Gastroesophageal sphincter (tissue), 4 donors: ENCODE measurements around the gene LIPE. TPM values are rescaled to one million over a fixed set of nuclear protein-coding genes. Genes with fewer than 3 reads are reported as not detected.

Experiments
- ATAC-seq: fragments of 150-250 bp; one replicate; pipeline ENCODE4 v1.9.1; 2016; ENCODE audit warnings: mild to moderate bottlenecking, moderate library complexity
- H3K27ac ChIP-seq, 4 donors: fragments of 200-600 bp; sonication (generic) in 3 of 4; 1 replicate in 3 of 4; 2 replicates in 1 of 4; pipeline ENCODE4 v1.5.1; 2016 to 2019
- H3K27me3 ChIP-seq: fragments of 200-600 bp; sonication (generic); one replicate; pipeline ENCODE4 v1.5.1; 2019
- H3K36me3 ChIP-seq, 2 donors: fragments of 200-600 bp; sonication (generic); one replicate each; pipeline ENCODE4 v1.5.1; 2019; ENCODE audit warnings: control low read depth in 1 of 2
- H3K4me1 ChIP-seq, 3 donors: fragments of 200-600 bp; sonication (generic); 1 replicate in 2 of 3; 2 replicates in 1 of 3; pipeline ENCODE4 v1.5.1; 2016 to 2019; ENCODE audit warnings: control low read depth in 2 of 3
- H3K4me3 ChIP-seq, 2 donors: fragments of 200-600 bp; sonication (generic); one replicate each; pipeline ENCODE4 v1.5.1; 2019; ENCODE audit warnings: mild to moderate bottlenecking in 1 of 2, moderate library complexity in 1 of 2
- H3K9me3 ChIP-seq, 3 donors: fragments of 200-600 bp; sonication (generic); one replicate each; pipeline ENCODE4 v1.5.1; 2017 to 2019; ENCODE audit warnings: control low read depth in 2 of 3
- CTCF ChIP-seq, 4 experiments: fragments of 200-600 bp in 2 of 4; fragments of 450-650 bp in 2 of 4; sonication (generic) in 1 of 4; IDR thresholded peaks; one replicate each; pipeline ENCODE4 v1.5.1; 2017 to 2019; ENCODE audit warnings: antibody characterized with exemption in 4 of 4, mild to moderate bottlenecking in 2 of 4, moderate library complexity in 2 of 4
- EP300 ChIP-seq: sonication (generic); formaldehyde crosslinking; IDR thresholded peaks from one replicate; pipeline ENCODE4 v1.6.1; 2017; ENCODE audit warnings: antibody characterized with exemption, mild to moderate bottlenecking
- POLR2A ChIP-seq, 2 donors: fragments of 450-650 bp; IDR thresholded peaks; one replicate each; pipeline ENCODE4 v1.6.1; 2017; ENCODE audit warnings: antibody characterized with exemption in 2 of 2, mild to moderate bottlenecking in 2 of 2, moderate library complexity in 1 of 2
- POLR2AphosphoS5 ChIP-seq: sonication (generic); formaldehyde crosslinking; IDR thresholded peaks from one replicate; pipeline ENCODE4 v1.6.1; 2017; ENCODE audit warnings: antibody characterized with exemption
- WGBS, 2 donors: methylation state at CpG; one replicate each; pipeline ENCODE4 v1.1.5; 2018; ENCODE audit warnings: low coverage in 1 of 2; 5-methylcytosine and 5-hydroxymethylcytosine counted together
- total RNA-seq, 4 donors: library from RNA; depleted of rRNA; stranded (reverse); fragments of >200 nt; gene quantifications; one replicate each; pipeline ENCODE4 v1.1.0, GENCODE V29; 2016

LIPE gene
- total RNA-seq, 4 donors from 2014 or later = 3.4 to 15.3 (median 6.6) TPM

GRCh38 chr19:42380155-42380554 is 47.0 kb downstream of the LIPE start:
- TF ChIP-seq POLR2A (IDR thresholded peaks at IDR 0.05) (no peak), EP300 (no peak), CTCF (IDR thresholded peaks at IDR 0.05) (no peak), POLR2AphosphoS5 (no peak)
- peaks cover 0 to 18% of the 10 kb centered on the region in 2 donors for H3K36me3 ChIP-seq
- ATAC-seq = no peak
- H3K9me3 ChIP-seq = no peaks in the 10 kb centered on the region
- no peak overlapping the region for H3K27ac ChIP-seq
- no peaks in the 10 kb centered on the region for H3K4me1 ChIP-seq
- H3K4me3 ChIP-seq = no peak overlapping the region
- WGBS, 2 donors = 58 to 87% methylated on average over 3 of the region's 6 CpGs
- H3K27me3 ChIP-seq = peaks cover 32% of the 10 kb centered on the region

DNA sequence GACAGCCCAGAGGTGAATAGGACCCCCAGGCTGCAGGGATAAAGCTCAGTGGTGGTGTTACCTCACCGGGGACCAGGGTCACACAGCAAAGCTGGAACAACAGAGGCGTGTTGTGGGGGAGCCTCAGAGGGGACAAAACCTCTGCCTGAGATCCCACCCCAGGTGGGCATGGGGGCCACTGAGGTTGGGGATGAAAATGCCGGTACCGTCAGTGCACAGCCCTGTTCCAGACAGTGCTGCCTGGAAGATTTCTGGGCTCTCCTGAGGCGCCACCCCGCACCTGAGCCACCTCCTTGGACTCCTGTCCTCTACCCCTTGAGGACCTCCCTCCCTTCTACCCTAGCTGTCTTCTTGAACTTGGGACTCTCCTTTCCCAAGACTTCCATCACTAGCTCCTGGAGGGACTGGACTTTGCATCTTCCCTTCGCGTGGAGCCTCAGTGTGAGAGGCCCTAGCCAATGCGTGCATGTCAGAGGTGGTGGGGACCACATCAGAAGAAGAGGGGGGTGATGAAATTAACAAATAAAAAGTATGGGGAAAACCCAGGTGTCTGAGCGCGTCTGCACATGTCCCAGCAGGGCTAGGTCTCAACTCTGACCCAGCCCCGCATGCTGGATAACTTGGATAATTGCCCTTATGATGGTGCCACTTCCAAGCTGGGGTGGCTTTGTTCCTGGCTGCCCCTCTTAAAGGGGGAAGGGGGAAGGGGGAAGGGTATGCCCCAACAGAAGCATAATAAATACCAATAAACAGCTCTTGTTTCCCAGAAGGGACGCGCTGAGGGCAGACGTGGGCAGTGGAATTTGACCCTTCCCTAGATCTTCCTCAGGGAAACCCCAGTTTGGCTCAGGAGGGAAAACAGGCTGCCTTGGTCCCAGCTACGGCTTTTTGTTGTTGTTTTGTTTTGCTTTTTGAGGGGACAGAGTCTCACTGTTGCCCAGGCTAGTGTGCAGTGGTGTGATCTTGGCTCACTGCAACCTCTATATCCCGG is 48.7 kb downstream of the LIPE start:
- ATAC-seq = no peak
- Histone ChIP-seq H3K4me3 (no peak overlapping the region), H3K4me1 (no peaks in the 10 kb centered on the region), H3K27ac (no peak overlapping the region), H3K9me3 (no peaks in the 10 kb centered on the region), H3K27me3 (peaks cover 16% of the 10 kb centered on the region), H3K36me3 (peaks cover 0 to 33% of the 10 kb centered on the region in 2 donors)
- WGBS, 2 donors = 61 to 64% methylated on average over 6 to 11 of the region's 17 CpGs
- TF ChIP-seq EP300 (no peak), POLR2A (IDR thresholded peaks at IDR 0.05) (no peak), POLR2AphosphoS5 (no peak), CTCF (IDR thresholded peaks at IDR 0.05) (no peak)

- 96% methylated on average over 5 of the region's 17 CpGs; no CpG with 5 or more reads in 1 of the 2 donors for WGBS, 2 donors
- Histone ChIP-seq H3K27ac (no peak overlapping the region), H3K4me3 (no peak overlapping the region), H3K36me3 (peaks cover 0 to 56% of the 10 kb centered on the region in 2 donors), H3K9me3 (no peaks in the 10 kb centered on the region), H3K27me3 (no peaks in the 10 kb centered on the region), H3K4me1 (no peaks in the 10 kb centered on the region)
- no peak for ATAC-seq
- no peak for TF ChIP-seq EP300
These were observed 51.0 kb downstream of the LIPE start for GRCh38 chr19:42376177-42376555.

DNA sequence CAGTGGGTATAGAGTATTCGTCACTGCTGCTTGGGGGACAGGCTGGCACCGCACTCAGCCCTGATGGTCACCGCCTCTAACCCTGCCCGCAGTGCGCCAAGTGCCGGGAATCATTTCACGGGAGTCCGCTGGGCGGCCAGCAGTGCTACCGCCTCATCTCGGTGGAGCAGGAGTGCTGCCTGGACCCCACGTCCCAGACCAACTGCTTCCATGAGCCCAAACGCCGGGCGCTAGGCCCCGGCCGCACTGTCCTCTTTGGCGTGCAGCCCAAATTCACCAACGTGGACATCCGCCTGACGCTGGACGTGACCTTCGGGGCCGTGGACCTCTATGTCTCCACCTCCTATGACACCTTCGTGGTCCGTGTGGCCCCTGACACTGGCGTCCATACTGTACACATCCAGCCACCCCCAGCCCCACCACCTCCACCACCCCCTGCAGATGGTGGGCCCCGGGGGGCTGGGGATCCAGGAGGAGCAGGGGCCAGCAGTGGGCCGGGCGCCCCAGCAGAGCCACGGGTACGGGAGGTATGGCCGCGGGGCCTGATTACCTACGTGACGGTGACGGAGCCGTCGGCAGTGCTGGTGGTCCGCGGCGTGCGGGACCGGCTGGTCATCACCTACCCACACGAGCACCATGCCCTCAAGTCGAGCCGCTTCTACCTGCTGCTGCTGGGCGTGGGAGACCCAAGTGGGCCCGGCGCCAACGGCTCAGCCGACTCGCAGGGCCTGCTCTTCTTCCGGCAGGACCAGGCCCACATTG is 51.6 kb downstream of the LIPE start:
- 89 to 92% methylated on average over 9 to 20 of the region's 54 CpGs for WGBS, 2 donors
- no peaks in the 10 kb centered on the region for H3K9me3 ChIP-seq
- no peak overlapping the region for H3K27ac ChIP-seq
- peaks cover 0 to 60% of the 10 kb centered on the region in 2 donors for H3K36me3 ChIP-seq
- TF ChIP-seq POLR2AphosphoS5 (no peak), EP300 (no peak), CTCF (IDR thresholded peaks at IDR 0.05) (no peak), POLR2A (IDR thresholded peaks at IDR 0.05) (no peak)
- ATAC-seq = no peak
- no peaks in the 10 kb centered on the region for H3K27me3 ChIP-seq
- no peak overlapping the region for H3K4me3 ChIP-seq
- no peaks in the 10 kb centered on the region for H3K4me1 ChIP-seq

DNA sequence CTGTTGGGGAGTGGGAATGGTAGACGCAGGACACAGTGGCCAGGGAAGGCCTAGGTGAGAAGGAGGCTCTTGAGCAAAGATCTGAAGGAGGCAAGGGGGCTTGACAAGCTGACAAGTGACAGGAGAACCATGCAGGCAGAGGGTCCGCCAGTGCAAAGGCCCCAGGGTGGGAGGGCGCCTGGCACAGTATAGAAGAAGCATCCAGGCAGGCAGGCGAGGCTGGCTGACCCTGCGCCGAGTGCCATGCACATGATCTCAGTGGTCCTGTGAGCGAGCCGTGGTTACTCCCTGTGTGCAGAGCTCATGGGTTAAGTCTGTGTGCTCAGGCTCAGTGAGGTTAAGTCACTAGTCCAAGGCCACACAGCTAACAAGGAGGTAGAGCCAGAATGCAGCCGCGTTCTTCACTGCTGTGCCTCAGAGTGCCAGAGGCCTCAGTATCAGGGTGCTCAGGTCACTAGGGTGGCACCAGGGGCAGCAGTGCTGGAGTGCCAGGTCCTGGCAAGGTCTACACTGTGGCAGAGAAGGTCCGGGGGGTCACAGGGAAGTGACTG is 52.3 kb downstream of the LIPE start:
- ATAC-seq = no peak
- Histone ChIP-seq H3K9me3 (no peaks in the 10 kb centered on the region), H3K36me3 (peaks cover 0 to 62% of the 10 kb centered on the region in 2 donors), H3K4me3 (no peak overlapping the region), H3K4me1 (no peaks in the 10 kb centered on the region), H3K27me3 (no peaks in the 10 kb centered on the region), H3K27ac (no peak overlapping the region)
- no peak for TF ChIP-seq POLR2A (IDR thresholded peaks at IDR 0.05)
- TF ChIP-seq CTCF (IDR thresholded peaks at IDR 0.05) = no peak
- TF ChIP-seq POLR2AphosphoS5 = no peak
- TF ChIP-seq EP300 = no peak
- WGBS, 2 donors = 86% methylated on average over 4 to 7 of the region's 11 CpGs
